Naive thymus-derived CD4-positive, alpha-beta T cell (primary cell): ENCODE measurements around the gene RBFOX2. TPM values are rescaled to one million over a fixed set of nuclear protein-coding genes. Genes with fewer than 3 reads are reported as not detected.
"Not testable (repeated sequence)": the region's sequence is repeated elsewhere in the genome, so short reads cannot be mapped to it uniquely, and the experiment has no call there.

Experiments
- ATAC-seq: fragments of 150-1000 bp; cut with Tn5 transposase; 2 replicates; pipeline ENCODE4 v1.10.0; 2021; ENCODE audit warnings: mild to moderate bottlenecking, moderate library complexity
- CTCF ChIA-PET: fragments of 350-600 bp; sonication (Branson Sonifier 250); formaldehyde crosslinking; loops from one replicate; lab custom pipeline; 2021; ENCODE audit warnings: antibody characterized with exemption; lab: Charles Lee
- POLR2A ChIA-PET: fragments of 350-600 bp; sonication (Branson Sonifier 250); formaldehyde crosslinking; loops from one replicate; lab custom pipeline; 2021; ENCODE audit warnings: antibody characterized with exemption, inconsistent platforms; lab: Charles Lee
- DNase-seq, 9 donors: peaks; one replicate each; pipeline versions ENCODE4 v3.0.0 to v3.0.0-alpha.2; 2020 to 2022; ENCODE audit warnings: mixed read lengths in 1 of 9
- H3K27ac ChIP-seq: one replicate; pipeline ENCODE4 v1.7.0; 2013; ENCODE audit warnings: mild to moderate bottlenecking, low read depth, low read length, moderate library complexity
- H3K27me3 ChIP-seq, 2 donors: one replicate each; pipeline ENCODE4 v1.7.0; 2013; ENCODE audit warnings: low read length in 2 of 2, mild to moderate bottlenecking in 2 of 2, moderate library complexity in 2 of 2; ENCODE audit not compliant: control insufficient read depth in 2 of 2, insufficient read depth in 2 of 2
- H3K36me3 ChIP-seq, 3 experiments: 1 replicate in 2 of 3; 2 replicates in 1 of 3; pipeline ENCODE4 v1.7.0; 2013; ENCODE audit warnings: low read length in 3 of 3, mild to moderate bottlenecking in 3 of 3, moderate library complexity in 1 of 3; ENCODE audit not compliant: insufficient read depth in 3 of 3, control insufficient read depth in 2 of 3
- H3K4me1 ChIP-seq, 2 donors: one replicate each; pipeline ENCODE4 v1.7.0; 2013; ENCODE audit warnings: low read length in 2 of 2, mild to moderate bottlenecking in 2 of 2, moderate library complexity in 1 of 2; ENCODE audit not compliant: control insufficient read depth in 2 of 2, insufficient read depth in 2 of 2
- H3K4me3 ChIP-seq: 2 replicates; pipeline ENCODE4 v1.7.0; 2013; ENCODE audit warnings: mild to moderate bottlenecking, low read length
- H3K9me3 ChIP-seq, 3 experiments: 1 replicate in 2 of 3; 2 replicates in 1 of 3; pipeline ENCODE4 v1.7.0; 2013; ENCODE audit warnings: low read length in 3 of 3; ENCODE audit not compliant: control insufficient read depth in 2 of 3
- H3K27ac Mint-ChIP-seq, 9 donors: one replicate each; pipeline ENCODE4 v1.8.0; 2020 to 2022; ENCODE audit warnings: mixed read lengths in 9 of 9, mild to moderate bottlenecking in 8 of 9, moderate library complexity in 5 of 9, inconsistent platforms in 2 of 9
- H3K27me3 Mint-ChIP-seq, 5 donors: one replicate each; pipeline ENCODE4 v1.8.0; 2021 to 2022; ENCODE audit warnings: mixed read lengths in 5 of 5, mild to moderate bottlenecking in 1 of 5
- H3K36me3 Mint-ChIP-seq, 5 donors: one replicate each; pipeline ENCODE4 v1.8.0; 2020 to 2022; ENCODE audit warnings: mixed read lengths in 5 of 5, mild to moderate bottlenecking in 3 of 5, inconsistent platforms in 1 of 5
- H3K4me1 Mint-ChIP-seq, 7 donors: one replicate each; pipeline ENCODE4 v1.8.0; 2020 to 2022; ENCODE audit warnings: mixed read lengths in 7 of 7, mild to moderate bottlenecking in 3 of 7, inconsistent platforms in 1 of 7
- H3K4me3 Mint-ChIP-seq, 10 donors: one replicate each; pipeline ENCODE4 v1.8.0; 2020 to 2022; ENCODE audit warnings: mild to moderate bottlenecking in 10 of 10, mixed read lengths in 10 of 10, moderate library complexity in 6 of 10, inconsistent platforms in 2 of 10
- H3K9me3 Mint-ChIP-seq, 11 donors: one replicate each; pipeline ENCODE4 v1.8.0; 2020 to 2022; ENCODE audit warnings: mixed read lengths in 11 of 11, mild to moderate bottlenecking in 4 of 11, inconsistent platforms in 1 of 11, moderate library complexity in 1 of 11
- intact Hi-C, 2 donors: fragments of 100-400 bp; cut with micrococcal nuclease; formaldehyde crosslinking; loops; one replicate each; pipeline ENCODE4 v1.15.1; 2023
- polyA plus RNA-seq, 2 donors: library from polyadenylated mRNA; unstranded; fragments of 300-500 nt; fragmentation: Illumina TruSeq; gene quantifications; one replicate each; pipeline ENCODE4 v1.2.3, GENCODE V29; 2021
- total RNA-seq, 6 experiments: library from RNA in 5 of 6; stranded (reverse) in 5 of 6; gene quantifications; 1 replicate in 5 of 6; 2 replicates in 1 of 6; pipeline ENCODE4 v1.2.3 and lab custom pipeline; 2021 to 2026

RBFOX2 gene
- total and polyA plus RNA-seq, 7 experiments from 2014 or later = 0.39 to 1.7 (median 1.1) TPM

- H3K27me3 ChIP-seq = no peaks in the 10 kb centered on the region
- ChIA-PET POLR2A (no interaction called here), CTCF (no interaction called here)
- DNase-seq (no peak), ATAC-seq (no peak)
- peaks cover 0 to 28% (median 0%) of the 10 kb centered on the region in 5 donors for H3K27me3 Mint-ChIP-seq
- no peaks in the 10 kb centered on the region for H3K4me1 ChIP-seq
- no peaks in the 10 kb centered on the region for H3K36me3 ChIP-seq
- H3K27ac Mint-ChIP-seq = no peak overlapping the region
- no peaks in the 10 kb centered on the region for H3K9me3 Mint-ChIP-seq
- no peaks in the 10 kb centered on the region for H3K4me1 Mint-ChIP-seq
- H3K4me3 ChIP-seq = no peak overlapping the region
- H3K9me3 ChIP-seq = no peaks in the 10 kb centered on the region
- no peak overlapping the region for H3K27ac ChIP-seq
- intact Hi-C loops = no loop called here
- no peak overlapping the region for H3K4me3 Mint-ChIP-seq
- H3K36me3 Mint-ChIP-seq = no peaks in the 10 kb centered on the region
Observed at GRCh38 chr22:35996596-35996995, 32.0 kb downstream of the RBFOX2 start.

- Histone ChIP-seq H3K4me3 (no peak overlapping the region), H3K4me1 (no peaks in the 10 kb centered on the region), H3K36me3 (no peaks in the 10 kb centered on the region), H3K9me3 (no peaks in the 10 kb centered on the region), H3K27me3 (no peaks in the 10 kb centered on the region), H3K27ac (no peak overlapping the region)
- intact Hi-C loops = no loop called here
- Mint-ChIP-seq H3K27ac (no peak overlapping the region), H3K4me1 (no peaks in the 10 kb centered on the region), H3K36me3 (no peaks in the 10 kb centered on the region), H3K9me3 (no peaks in the 10 kb centered on the region), H3K27me3 (peaks cover 0 to 28% (median 0%) of the 10 kb centered on the region in 5 donors), H3K4me3 (no peak overlapping the region)
- ChIA-PET POLR2A (no interaction called here), CTCF (no interaction called here)
- no peak for ATAC-seq
- DNase-seq = no peak
Observed at GRCh38 chr22:35995772-35996171, 32.9 kb downstream of the RBFOX2 start.

- no peaks in the 10 kb centered on the region for H3K36me3 ChIP-seq
- Mint-ChIP-seq H3K9me3 (no peaks in the 10 kb centered on the region), H3K27me3 (peaks cover 0 to 28% (median 0%) of the 10 kb centered on the region in 5 donors), H3K27ac (no peak overlapping the region), H3K4me1 (no peaks in the 10 kb centered on the region), H3K36me3 (no peaks in the 10 kb centered on the region), H3K4me3 (no peak overlapping the region)
- ChIA-PET POLR2A (no interaction called here), CTCF (no interaction called here)
- DNase-seq = no peak
- no peaks in the 10 kb centered on the region for H3K27me3 ChIP-seq
- H3K27ac ChIP-seq = no peak overlapping the region
- H3K4me1 ChIP-seq = no peaks in the 10 kb centered on the region
- no peak for ATAC-seq
- no peaks in the 10 kb centered on the region for H3K9me3 ChIP-seq
- intact Hi-C loops = no loop called here
- H3K4me3 ChIP-seq = no peak overlapping the region
Observed at GRCh38 chr22:35995348-35995747, 33.3 kb downstream of the RBFOX2 start.

GRCh38 chr22:35993727-35994126, 34.9 kb downstream of the RBFOX2 start:
- CTCF ChIA-PET, intact Hi-C loops, H3K27ac Mint-ChIP-seq, H3K4me3 ChIP-seq, H3K9me3 ChIP-seq, H3K4me1 Mint-ChIP-seq, H3K9me3 Mint-ChIP-seq, DNase-seq, H3K36me3 ChIP-seq, H3K36me3 Mint-ChIP-seq, ATAC-seq, H3K27me3 ChIP-seq, H3K4me3 Mint-ChIP-seq, POLR2A ChIA-PET, H3K4me1 ChIP-seq, H3K27ac ChIP-seq: not testable (repeated sequence)
- H3K27me3 Mint-ChIP-seq = peaks cover 0 to 28% (median 0%) of the 10 kb centered on the region in 5 donors

GRCh38 chr22:35993048-35993714, 35.4 kb downstream of the RBFOX2 start:
- CTCF ChIA-PET = no interaction called here
- no peaks in the 10 kb centered on the region for H3K27me3 ChIP-seq
- peaks cover 0 to 28% (median 0%) of the 10 kb centered on the region in 5 donors for H3K27me3 Mint-ChIP-seq
- ATAC-seq (no peak), DNase-seq (no peak)
- H3K27ac Mint-ChIP-seq = no peak overlapping the region
- H3K36me3 ChIP-seq = no peaks in the 10 kb centered on the region
- H3K9me3 ChIP-seq = no peaks in the 10 kb centered on the region
- intact Hi-C loops = no loop called here
- no peak overlapping the region for H3K27ac ChIP-seq
- H3K36me3 Mint-ChIP-seq = no peaks in the 10 kb centered on the region
- H3K9me3 Mint-ChIP-seq = no peaks in the 10 kb centered on the region
- H3K4me1 ChIP-seq = no peaks in the 10 kb centered on the region
- POLR2A ChIA-PET = no interaction called here
- no peak overlapping the region for H3K4me3 Mint-ChIP-seq
- H3K4me3 ChIP-seq = no peak overlapping the region
- H3K4me1 Mint-ChIP-seq = no peaks in the 10 kb centered on the region

GRCh38 chr22:35991168-35991567, 37.5 kb downstream of the RBFOX2 start:
- no peaks in the 10 kb centered on the region for H3K4me1 ChIP-seq
- Mint-ChIP-seq H3K27ac (no peak overlapping the region), H3K9me3 (no peaks in the 10 kb centered on the region), H3K36me3 (no peaks in the 10 kb centered on the region), H3K27me3 (peaks cover 0 to 39% (median 0%) of the 10 kb centered on the region in 5 donors), H3K4me1 (no peaks in the 10 kb centered on the region), H3K4me3 (no peak overlapping the region)
- H3K36me3 ChIP-seq = no peaks in the 10 kb centered on the region
- no peaks in the 10 kb centered on the region for H3K27me3 ChIP-seq
- ATAC-seq = no peak
- POLR2A ChIA-PET = interaction anchor here (0.6 kb wide), 1 partner anchor 24 kb away, joined by 3 read pairs; no protein-coding TSS in a partner anchor
- H3K27ac ChIP-seq = no peak overlapping the region
- CTCF ChIA-PET = interaction anchor here (0.7 kb wide), 1 partner anchor 40 kb away, joined by 4 read pairs; no protein-coding TSS in a partner anchor
- DNase-seq = no peak
- no peak overlapping the region for H3K4me3 ChIP-seq
- intact Hi-C loops = no loop called here
- H3K9me3 ChIP-seq = no peaks in the 10 kb centered on the region

GRCh38 chr22:35988030-35988429, 40.6 kb downstream of the RBFOX2 start:
- Mint-ChIP-seq H3K4me3 (no peak overlapping the region), H3K27ac (no peak overlapping the region), H3K4me1 (no peaks in the 10 kb centered on the region), H3K9me3 (no peaks in the 10 kb centered on the region), H3K27me3 (peaks cover 5 to 39% (median 12%) of the 10 kb centered on the region in 5 donors), H3K36me3 (no peaks in the 10 kb centered on the region)
- ChIA-PET POLR2A (interaction anchor here (0.6 kb wide), 1 partner anchor 43 kb away, joined by 3 read pairs; no protein-coding TSS in a partner anchor), CTCF (no interaction called here)
- Histone ChIP-seq H3K27ac (no peak overlapping the region), H3K36me3 (no peaks in the 10 kb centered on the region), H3K4me3 (no peak overlapping the region), H3K9me3 (no peaks in the 10 kb centered on the region), H3K27me3 (no peaks in the 10 kb centered on the region), H3K4me1 (no peaks in the 10 kb centered on the region)
- ATAC-seq = no peak
- intact Hi-C loops = no loop called here
- DNase-seq = no peak
